ENCODE data around the gene POLA2.
A peak's percentile ranks its signal among the peaks of the same experiment; 100 is the strongest.
"Not testable (repeated sequence)": the region's sequence is repeated elsewhere in the genome, so short reads cannot be mapped to it uniquely, and the experiment has no call there.

POLA2 gene

DNA sequence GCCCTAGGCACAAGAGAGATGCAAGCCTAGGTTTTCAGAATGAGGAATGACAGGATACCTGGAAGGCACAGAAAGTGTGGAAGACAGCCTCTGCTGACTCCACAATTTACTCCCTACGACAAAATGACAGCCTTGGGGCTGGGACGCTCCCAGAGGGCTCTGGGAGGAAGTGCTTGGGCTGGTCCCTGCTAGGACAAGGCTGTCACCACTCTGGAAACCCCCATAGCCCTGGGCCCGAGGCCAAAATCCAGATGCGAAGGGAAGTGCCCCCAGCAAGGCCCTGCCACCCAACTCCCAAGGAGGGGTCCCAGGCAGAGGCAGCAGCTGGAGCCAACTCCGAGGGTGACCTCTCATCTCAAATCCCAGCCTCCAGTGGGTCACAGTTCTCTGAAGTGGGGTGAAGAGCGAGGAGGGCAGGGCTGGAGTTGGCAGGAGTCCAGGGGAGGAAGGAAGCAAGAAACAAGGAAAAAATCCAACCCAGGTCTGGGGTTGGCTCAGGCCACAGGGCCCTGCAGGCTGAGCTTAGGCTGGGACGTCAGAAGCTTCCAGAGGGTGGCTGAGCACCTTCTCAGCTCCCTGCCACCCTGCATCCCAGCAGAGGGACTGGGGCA, 46.6 kb downstream of the POLA2 start:
- DNase-seq (ENCODE audit: low read depth in 2 of 2) = no peak

DNA sequence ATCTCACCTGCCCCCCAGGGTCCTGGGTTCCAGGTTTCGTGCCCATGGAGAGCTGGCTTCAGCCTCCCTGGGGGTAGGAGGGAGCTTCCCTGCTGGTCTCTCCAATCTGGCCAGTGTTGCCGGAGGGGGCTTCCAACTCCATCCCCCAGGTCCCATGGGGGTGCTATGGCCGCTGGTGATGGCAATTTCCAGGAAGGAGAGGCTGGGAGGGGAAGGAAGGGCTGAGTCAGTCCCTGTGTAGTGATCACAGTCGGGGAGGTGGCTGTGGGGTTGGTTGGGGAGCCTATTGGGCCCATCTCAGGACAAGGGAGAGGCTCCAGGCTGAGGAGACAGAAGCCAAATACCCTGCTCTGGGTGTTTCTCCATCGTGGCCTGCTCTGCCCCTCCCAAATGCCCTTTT, 47.2 kb downstream of the POLA2 start:
- DNase-seq (ENCODE audit: low read depth in 2 of 2) = no peak

DNA sequence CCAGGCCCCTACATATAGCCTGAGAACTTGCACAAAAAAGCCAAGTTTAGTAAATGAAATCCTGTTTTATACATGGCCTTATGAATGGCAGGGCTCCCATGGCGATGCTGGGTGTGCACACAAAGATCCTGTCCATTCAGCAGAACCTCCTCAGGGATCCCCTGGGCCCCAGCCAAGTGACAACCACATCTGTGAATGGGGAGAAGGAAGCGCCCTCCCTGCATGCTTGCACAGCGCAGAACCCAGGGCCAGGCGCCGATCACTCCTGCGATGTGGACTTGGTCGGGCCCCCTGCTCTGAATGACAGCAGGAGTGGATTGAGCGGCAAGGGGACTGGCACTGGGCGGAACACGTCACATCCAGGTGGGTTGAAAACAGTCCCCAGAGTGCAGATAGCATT, 48.5 kb downstream of the POLA2 start:
- DNase-seq (ENCODE audit: low read depth in 2 of 2) = no peak

DNA sequence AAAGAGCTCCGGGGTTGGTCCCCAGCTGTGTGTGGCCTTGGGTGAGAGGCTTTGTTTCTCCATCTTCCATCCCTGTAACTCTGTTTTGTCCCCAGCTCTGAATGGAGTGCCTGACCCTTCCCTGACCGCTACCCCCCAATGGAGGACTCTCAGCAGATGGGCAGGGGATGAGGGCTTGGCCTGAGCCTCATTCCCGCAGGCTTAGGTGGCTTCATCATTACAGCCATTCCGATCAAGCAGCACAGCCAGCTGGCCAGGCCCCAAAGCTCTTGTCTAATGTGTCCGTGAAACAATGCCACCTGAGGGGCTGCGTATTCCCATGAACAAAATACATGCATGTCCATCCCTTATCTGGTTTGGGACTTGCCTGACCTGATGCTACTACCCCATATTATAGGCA, 49.0 kb downstream of the POLA2 start:
- no peak for DNase-seq (ENCODE audit: low read depth in 2 of 2)

DNA sequence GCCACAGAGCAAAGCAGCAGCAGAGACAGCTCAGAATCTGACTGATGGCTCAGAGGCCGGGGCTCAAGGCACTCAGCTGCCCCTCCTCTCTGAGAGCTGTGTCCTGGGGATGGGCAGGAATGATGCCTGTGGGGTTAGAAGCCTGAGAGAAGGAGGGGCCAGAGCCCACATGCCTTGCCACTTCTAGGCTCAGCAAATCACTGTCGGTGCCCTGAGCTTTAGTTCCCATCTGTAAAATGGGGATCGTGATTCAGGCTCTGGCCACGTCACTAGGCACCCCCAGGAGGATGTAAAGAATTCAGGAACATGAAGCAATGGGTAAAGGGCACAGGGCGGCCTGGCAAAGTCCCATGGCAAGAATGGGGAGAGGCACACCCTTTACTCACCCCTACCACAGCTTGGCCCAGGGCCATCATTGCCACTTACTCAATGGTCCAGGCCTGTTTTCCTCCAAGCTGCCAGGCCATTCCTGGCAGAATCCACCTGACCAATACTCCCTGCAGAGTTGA, 49.5 kb downstream of the POLA2 start:
- no peak for DNase-seq (ENCODE audit: low read depth in 2 of 2)

DNA sequence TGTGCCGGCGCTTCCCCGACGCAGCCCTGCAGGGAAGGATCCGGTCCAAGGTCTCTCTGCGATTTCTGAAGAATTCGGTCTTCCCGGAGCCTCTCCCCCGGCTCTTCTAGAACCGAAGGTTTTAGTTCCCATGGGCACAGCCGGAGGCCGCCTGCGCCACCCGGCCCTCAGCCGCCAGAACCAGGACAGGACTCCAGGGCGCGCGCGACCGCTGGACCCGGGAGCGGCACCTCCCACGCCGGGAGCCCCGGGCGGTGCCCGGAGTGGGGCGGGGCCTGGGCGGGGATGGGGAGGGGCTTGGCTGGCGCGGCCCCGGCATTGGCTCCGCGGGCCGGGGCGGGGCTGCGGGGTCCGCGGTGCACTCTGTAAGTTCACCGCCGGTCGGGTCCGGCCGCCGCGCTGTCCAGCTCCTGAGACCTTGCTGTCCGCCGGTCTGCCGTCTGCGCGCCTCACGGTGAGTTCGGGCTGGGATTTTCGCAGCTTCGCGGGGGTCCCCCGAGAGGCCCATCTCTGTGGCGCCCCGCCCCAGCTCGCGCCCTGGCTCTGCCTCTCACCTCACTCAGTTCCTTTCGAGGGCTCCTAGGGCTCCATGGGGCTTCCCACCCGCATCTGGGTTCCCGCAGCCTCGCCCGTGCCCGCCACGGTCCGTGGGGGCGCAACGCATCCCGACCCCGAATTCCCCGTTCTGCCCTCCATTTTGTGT, 52.9 kb downstream of the POLA2 start, which contains the start of gene CDC42EP2:
TSS of gene CDC42EP2 (plus strand) at position 366 of the 703 bp plus-strand sequence. CDS start 6,033 bp downstream, outside the sequence.
- peak; percentile 58 to 67 for DNase-seq (ENCODE audit: low read depth in 2 of 2)

DNA sequence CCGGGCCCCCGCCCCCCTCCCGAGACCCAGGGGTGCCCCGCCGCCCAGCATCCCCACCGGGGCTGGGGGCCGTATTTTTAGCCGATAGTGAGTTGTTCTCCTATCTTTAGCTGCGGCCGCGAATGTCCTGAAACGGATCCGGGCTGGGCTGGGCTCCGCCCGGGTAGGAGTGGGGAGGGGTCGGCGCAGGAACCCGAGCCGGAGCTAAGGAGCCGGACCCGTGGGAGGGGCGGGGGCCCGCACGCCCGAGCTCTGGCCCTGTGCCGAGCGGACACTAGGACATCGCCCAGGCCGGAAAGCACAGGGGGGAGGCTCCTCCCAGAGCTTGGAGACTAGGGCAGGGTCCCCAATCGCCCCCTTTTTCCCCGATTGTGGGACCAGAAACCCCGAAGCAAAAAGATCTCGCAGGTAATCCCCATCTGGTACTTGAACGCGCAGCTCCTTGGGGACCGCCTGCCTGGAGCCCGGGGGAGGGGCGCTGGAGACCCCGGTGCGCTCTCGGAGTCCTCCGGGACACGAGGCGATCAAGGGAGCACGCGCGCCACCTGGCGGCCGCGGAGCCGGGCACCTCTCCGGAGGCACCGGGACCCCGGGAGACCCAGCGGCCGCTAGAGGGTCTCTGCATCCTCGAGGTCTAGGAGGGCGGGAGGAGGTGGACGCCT, 53.6 kb downstream of the POLA2 start:
- peak; percentile 76 to 79 for DNase-seq (ENCODE audit: low read depth in 2 of 2)

DNA sequence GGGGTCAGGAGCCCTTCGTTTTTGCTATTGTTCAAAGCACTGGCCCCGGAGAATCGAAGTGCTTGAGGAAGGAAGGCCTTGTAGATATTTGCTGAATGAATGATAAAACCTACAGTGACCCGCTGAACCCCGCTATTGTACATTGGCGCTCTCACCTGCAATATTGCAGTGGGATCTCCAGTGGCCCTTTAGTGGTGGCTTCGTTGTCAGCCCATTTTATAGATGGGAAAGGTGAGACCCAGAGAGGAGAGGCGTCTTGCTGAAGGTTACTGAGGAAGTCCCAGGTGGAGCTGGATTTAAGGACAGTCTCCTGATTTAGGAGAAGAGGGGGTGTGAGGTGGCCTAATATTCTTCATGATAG, 54.1 kb downstream of the POLA2 start:
- DNase-seq (ENCODE audit: low read depth in 2 of 2) = no peak

DNA sequence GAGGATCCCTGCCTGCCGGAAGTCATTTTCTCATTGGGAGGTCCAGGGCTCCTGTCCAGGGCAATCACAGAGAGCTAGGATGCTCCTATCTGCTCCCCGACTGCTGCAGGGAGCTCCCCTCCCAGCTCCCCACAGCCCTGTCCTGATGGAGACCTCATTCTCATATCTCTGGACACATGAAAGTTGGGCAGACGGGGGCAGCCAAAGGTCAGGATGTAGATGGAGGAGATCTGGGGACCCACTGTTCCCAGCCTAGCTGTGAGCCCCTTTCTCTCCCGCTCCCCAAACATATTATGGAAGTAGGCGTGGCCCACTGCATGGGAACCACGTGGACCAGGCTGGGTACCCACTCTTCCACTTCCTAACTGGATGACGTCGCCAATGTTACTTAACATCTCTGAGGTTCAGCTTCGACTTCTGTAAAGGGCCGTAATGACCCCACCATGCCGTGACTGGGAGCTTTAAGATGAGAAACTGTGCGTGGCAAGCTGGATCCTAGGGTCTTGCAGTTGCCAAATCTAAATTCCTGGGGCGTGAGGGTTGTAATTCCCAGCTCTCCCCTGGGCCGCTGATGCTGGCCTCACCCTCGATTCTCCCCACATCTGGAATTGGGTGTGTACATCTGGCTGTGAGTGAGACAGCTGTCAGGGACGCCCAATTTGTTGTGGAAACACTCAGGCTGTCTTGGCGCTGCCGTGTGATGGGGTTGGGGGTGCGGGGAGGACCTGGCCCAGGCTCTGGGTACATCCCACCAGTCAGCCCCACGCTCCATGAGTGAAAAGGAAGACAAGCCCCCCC, 54.7 kb downstream of the POLA2 start:
- no peak for DNase-seq (ENCODE audit: low read depth in 2 of 2)

DNA sequence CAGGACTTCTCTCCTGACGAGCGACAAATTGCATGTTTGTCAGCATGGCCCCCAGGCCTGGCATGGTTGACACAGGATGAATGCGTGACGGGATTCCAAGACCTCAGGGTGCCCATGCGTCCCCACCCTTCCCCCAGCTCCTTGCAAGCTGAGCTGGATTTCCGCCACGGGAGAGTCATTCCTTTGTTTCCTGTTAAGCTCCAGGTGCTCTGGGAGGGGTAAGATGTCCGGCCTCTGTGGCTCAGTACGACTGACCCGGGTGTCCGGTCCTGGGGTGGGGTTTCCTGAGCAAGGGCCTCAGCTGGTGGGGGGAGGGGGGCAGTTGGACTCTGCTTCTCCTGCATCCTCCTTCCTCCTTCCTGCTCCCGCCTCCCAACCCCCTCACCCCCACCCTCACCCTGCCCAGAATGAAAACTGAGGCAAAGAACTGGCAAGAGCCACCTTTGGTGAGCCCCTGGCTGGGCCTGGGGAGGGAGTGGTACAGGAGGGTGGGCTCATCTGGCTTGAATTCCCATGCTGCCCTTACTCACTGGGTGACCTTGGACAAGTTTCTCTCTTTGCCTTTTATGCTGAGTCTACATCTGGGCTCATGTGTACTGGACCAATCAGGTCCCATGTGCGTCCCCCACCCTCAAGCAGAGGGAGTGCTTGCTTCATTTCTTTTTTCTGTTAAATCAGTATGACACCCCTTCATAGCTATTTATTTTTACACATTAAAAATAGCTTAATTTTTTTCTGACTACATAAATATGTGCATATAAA, 55.4 kb downstream of the POLA2 start:
- DNase-seq (ENCODE audit: low read depth in 2 of 2) = no peak

DNA sequence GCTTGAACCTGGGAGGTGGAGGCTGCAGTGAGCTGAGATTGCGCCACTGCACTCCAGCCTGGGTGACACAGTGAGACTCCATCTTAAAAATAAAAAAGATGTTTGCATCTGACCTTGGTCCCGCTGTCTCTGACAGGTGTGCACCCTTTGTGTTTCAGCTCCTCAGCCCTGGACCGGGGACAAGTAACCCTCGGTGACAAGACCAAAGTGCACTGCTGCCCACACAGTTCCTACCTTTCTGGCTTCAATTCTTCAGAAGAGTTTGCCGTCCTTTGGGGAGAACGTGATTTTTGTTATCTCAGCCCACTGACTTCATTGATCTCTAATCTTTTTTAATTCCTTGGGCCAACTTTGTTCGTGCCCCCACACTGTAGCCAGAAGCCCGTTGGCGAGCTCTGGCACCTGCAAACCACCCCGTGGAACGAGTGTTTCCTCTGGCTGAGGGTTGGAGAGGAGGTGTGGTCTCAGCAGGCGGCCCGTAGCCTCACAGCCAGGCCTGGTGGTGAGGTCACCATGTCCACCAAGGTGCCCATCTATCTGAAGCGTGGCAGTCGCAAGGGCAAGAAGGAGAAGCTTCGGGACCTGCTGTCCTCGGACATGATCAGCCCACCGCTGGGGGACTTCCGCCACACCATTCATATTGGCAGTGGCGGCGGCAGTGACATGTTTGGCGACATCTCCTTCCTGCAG, 58.8 kb downstream of the POLA2 start:
- DNase-seq (ENCODE audit: low read depth in 2 of 2) = no peak

DNA sequence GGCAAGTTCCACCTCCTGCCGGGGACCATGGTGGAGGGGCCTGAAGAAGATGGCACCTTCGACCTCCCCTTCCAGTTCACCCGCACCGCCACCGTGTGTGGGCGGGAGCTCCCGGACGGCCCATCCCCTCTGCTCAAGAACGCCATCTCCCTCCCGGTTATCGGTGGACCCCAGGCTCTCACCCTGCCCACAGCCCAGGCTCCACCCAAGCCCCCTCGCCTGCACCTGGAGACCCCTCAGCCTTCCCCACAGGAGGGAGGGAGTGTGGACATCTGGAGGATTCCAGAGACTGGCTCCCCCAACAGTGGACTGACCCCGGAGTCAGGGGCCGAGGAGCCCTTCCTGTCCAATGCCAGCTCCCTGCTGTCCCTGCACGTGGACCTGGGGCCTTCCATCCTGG, 59.3 kb downstream of the POLA2 start:
- no peak for DNase-seq (ENCODE audit: low read depth in 2 of 2)

DNA sequence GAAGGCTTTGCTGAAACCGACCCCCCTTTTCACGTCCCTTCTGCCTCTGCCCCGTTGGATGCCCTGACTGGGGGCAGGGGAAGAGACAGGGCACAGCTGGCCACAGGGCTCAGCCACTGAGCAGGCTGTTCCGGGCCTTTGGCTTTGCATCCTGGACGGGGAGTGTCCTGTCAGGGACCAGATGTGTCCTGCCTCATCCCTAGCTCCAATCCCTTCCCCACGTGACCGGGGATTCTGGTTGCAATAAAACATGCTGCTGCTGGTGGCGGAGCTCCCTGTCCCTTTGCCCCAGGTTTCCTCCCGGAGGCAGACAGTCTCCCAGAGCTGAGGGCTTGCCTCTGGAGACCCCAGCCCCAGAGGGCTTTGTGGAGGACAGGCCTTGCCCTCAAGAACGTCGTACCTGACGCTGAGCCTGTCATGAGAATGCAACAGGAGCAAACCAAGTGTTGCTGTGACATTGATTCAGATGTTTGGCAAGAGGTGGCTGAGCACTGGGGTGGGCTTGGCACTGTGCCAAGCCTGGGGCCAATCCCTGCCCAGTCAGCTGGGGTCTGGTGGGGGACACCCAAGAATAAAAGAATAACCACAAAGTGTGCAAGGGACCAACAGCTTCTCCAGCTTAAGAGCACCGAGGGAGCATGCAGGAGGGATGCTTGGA, 60.2 kb downstream of the POLA2 start:
- no peak for DNase-seq (ENCODE audit: low read depth in 2 of 2)

DNA sequence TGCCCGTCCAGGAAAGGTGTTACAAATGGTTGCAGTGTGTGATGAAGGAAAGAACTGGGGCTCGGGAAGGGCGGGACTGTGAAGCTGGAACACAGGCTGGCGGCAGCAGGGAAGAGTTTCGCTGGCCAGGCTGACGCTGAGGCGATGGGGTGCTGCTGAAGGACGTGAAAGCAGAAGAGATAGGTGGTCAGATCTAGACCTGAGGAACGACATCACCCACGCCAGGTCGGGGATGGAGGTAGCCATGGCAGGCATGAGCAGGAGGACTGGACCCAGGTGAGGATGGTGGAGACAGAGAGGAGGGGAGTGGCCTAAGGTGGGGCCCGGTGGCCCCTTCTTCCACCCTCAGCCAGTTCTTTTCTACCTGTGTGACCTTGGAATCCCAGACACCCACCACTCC, 62.1 kb downstream of the POLA2 start:
- no peak for DNase-seq (ENCODE audit: low read depth in 2 of 2)

DNA sequence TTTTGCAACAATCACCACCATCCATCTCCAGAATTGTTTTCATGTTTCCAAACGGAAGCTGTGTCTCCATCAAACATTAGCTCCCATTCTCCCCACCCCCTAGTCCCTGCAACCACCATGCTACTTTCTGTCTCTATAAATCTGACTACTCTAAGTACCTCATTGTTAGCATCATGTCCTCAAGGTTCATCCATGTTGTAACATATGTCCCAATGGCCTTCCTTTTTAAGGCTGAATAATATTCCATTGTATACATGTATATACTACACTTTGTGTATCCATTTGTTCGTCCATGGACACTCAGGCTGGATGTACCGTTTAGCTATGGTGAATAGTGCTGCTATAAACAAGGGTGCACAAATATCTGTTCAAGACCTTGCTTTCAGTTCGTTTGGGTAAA, 63.7 kb downstream of the POLA2 start:
- no peak for DNase-seq (ENCODE audit: low read depth in 2 of 2)

DNA sequence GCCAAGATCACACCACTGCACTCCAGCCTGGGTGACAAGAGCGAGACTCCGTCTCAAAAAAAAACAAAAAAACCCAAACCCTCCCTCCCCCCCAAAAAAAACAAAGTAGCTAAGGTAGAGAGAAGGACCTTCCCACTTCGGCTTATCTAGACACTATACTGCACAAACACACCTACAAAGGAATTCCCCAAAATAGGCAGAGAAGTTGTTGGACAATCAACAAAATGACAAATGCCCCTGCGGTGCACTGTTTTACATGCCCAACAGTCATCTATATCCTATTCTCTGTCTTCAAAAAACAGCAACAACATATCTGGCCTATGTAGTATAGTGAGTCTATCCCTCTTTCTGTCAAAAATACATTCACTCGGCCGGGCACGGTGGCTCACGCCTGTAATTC, 65.3 kb downstream of the POLA2 start:
- DNase-seq (ENCODE audit: low read depth in 2 of 2) = no peak

DNA sequence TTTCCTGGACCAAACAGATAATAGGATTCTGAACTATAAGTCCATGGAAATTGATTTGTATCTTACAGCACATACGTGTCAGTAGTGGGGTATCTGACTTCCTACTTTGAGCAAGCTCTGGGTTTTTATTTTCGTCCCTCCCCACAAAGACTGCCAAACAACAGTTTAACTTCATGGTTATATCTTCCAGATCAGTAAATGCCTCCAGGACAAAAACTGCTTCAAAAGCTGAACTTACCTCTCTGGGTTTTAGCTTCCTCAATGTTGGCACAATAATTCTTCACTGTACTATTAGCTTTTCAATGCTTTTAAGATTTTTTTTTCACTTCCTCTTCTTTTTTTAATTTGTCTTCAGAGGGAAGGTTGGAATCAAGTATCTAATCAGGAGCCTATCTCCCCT, 67.7 kb downstream of the POLA2 start:
- no peak for DNase-seq (ENCODE audit: low read depth in 2 of 2)

DNA sequence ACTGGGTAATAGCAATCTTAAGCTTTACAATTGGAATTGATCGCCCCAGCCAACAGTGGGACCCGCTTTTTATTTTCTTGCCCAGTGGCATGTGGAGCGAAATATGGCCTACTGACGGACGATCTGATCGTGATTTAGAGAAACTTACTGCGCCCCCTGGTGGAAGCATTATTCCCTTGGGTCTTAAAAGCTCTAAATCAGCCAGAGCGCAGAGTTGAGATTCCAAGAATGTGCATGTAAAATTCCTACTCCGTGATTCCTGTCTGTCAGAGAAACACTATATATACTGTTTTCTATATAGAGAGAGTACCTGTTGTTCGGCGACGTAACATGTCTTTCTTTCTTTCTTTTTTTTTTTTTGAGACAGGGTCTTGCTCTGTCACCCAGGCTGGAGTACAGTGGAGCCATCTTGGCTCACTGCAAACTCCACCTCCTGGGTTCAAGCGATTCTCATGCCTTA, 68.2 kb downstream of the POLA2 start:
- peak; percentile 86 to 87 for DNase-seq (ENCODE audit: low read depth in 2 of 2)

DNA sequence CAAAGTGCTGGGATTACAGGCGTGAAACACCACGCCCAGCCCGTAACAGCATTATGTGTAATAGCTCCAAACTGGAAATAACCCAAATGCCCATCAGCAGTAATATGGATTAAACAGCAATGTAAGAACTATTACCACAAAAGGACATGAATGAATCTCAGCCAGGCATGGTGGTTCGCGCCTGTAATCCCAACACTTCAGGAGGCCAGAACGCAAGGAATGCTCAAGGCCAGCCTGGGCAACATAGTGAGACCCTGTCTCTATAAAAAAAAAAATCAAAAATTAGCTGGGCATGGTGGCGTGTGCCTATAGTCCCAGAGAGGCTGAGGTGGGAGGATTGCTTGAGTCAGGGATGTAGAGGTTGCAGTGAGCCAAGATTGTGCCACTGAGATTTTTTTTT, 68.8 kb downstream of the POLA2 start:
- DNase-seq (ENCODE audit: low read depth in 2 of 2) = no peak

DNA sequence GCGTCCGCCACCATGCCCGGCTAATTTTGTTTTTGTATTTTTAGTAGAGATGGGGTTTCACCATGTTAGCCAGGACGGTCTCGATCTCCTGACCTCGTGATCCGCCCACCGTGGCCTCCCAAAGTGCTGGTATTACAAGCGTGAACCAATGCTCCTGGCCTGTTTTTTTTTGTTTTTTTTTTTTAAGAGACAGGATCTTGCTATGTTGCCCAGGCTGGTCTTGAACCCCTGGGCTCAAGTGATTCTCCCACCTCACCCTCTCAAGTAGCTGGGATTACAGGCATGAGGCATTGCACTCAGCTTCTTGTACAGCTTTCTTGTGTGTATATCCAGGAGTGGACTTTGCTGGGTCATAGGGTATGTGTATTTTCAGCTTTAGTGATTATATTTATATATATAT, 70.8 kb downstream of the POLA2 start:
- not testable (repeated sequence) for DNase-seq (ENCODE audit: low read depth in 2 of 2)

All from activated CD4-positive, alpha-beta T cell treated with anti-CD3 and anti-CD28 coated beads for 24 hours (primary cell).